ENCODE data around the gene SEL1L.

SEL1L gene

DNA sequence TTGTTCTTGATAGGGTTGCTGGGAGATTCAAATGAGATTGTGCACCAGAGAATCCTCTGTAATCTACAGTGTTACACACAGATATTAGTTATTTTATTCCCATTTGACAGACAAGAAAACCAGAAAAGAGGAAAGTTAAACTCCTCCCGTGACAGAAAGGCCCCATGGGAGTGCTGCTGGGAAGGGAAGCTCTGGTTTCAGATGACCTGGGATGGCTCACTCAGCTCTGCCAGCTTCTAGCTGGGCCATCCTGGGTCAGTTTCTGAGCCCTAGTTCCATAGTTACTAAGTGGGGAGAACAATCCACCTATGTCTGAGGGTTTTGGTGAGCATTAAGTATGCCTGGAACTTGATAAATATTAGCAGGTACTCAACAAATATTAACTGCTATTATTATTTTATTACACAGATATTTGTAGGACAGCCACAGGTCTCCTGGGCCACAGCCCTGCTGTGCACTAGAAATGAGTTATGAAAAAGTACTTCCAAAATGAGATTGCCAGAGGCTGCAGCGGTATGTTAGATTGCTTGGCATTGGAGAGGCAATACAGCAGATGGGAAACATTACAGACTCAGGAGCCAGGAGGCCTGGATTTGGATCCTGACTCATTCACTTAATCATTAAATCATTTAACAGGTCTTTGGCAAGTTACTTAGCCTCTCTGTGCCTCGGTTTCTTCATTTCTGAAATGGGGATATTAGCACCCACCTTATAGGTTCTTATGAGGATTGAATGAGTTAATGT is 86.5 kb downstream of the SEL1L start:
- no peak overlapping the region for H3K4me3 ChIP-seq (ENCODE audit: low read length)
- TF ChIP-seq, protein P1, sequence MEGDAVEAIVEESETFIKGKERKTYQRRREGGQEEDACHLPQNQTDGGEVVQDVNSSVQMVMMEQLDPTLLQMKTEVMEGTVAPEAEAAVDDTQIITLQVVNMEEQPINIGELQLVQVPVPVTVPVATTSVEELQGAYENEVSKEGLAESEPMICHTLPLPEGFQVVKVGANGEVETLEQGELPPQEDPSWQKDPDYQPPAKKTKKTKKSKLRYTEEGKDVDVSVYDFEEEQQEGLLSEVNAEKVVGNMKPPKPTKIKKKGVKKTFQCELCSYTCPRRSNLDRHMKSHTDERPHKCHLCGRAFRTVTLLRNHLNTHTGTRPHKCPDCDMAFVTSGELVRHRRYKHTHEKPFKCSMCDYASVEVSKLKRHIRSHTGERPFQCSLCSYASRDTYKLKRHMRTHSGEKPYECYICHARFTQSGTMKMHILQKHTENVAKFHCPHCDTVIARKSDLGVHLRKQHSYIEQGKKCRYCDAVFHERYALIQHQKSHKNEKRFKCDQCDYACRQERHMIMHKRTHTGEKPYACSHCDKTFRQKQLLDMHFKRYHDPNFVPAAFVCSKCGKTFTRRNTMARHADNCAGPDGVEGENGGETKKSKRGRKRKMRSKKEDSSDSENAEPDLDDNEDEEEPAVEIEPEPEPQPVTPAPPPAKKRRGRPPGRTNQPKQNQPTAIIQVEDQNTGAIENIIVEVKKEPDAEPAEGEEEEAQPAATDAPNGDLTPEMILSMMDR (conservative IDR thresholded peaks at IDR 0.05; ENCODE audit: low read depth, low read length): no peak

GRCh38 chr14:81446279-81447007 is 87.2 kb downstream of the SEL1L start:
- DNase-seq (ENCODE audit: low read depth): peak; percentile 56
- TF ChIP-seq, protein P1 (conservative IDR thresholded peaks at IDR 0.05; ENCODE audit: low read depth, low read length): no peak
- H3K4me3 ChIP-seq (ENCODE audit: low read length): no peak overlapping the region

More for the DNA sequence above, 86.5 kb downstream of the SEL1L start:
- no peak for DNase-seq (ENCODE audit: low read depth)

- no peak for DNase-seq (ENCODE audit: low read depth)
- no peak overlapping the region for H3K4me3 ChIP-seq (ENCODE audit: low read length)
- TF ChIP-seq, protein P1 (conservative IDR thresholded peaks at IDR 0.05; ENCODE audit: low read depth, low read length): no peak
Measured at GRCh38 chr14:81441626-81442134, 92.0 kb downstream of the SEL1L start.

- H3K4me3 ChIP-seq (ENCODE audit: low read length): no peak overlapping the region
- DNase-seq (ENCODE audit: low read depth): no peak
- TF ChIP-seq, protein P1 (conservative IDR thresholded peaks at IDR 0.05; ENCODE audit: low read depth, low read length): no peak
Measured at GRCh38 chr14:81440041-81440440, 93.6 kb downstream of the SEL1L start.

DNA sequence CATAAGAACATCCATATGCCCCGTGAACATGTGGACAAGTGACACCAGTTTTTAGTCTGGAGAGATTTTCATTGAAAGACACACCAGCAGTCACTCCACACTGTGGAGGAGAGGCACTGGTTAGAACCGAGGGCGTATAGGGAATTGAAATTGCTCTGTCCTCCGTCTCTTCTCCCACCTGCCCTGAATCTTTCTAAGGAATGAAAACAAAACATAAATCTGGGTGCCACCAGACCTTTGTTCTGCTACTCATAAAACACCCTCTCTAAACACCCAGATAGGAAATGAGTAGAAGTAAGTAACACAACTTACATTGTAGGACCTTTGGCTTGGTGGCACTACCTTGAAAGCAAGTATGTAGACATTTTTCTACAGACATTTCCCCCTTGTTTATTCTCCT is 96.4 kb downstream of the SEL1L start:
- no peak for DNase-seq (ENCODE audit: low read depth)
- H3K4me3 ChIP-seq (ENCODE audit: low read length): no peak overlapping the region

GRCh38 chr14:81436296-81437138 is 97.1 kb downstream of the SEL1L start:
- TF ChIP-seq, protein P1 (conservative IDR thresholded peaks at IDR 0.05; ENCODE audit: low read depth, low read length): no peak
- DNase-seq (ENCODE audit: low read depth): no peak
- peak overlapping the region; percentile 79 for H3K4me3 ChIP-seq (ENCODE audit: low read length)

More for the DNA sequence above, 96.4 kb downstream of the SEL1L start:
- TF ChIP-seq, protein P1 (conservative IDR thresholded peaks at IDR 0.05; ENCODE audit: low read depth, low read length): no peak
